RPMI8226 (cell line): ENCODE measurements around the gene ZNF12.
A peak's percentile ranks its signal among the peaks of the same experiment; 100 is the strongest.
"Not testable (repeated sequence)": the region's sequence is repeated elsewhere in the genome, so short reads cannot be mapped to it uniquely, and the experiment has no call there.

ENCODE experiments used
- DNase-seq: peaks from one replicate; pipeline ENCODE4 v3.0.0-alpha.2; 2015

The ZNF12 gene

GRCh38 chr7:6706666-6707407 lies at the start of gene ZNF12:
ZNF12 (minus strand) TSS chr7:6706947; CDS start chr7:6705173, 1,774 bp downstream.
- DNase-seq: peak; percentile 98

DNA sequence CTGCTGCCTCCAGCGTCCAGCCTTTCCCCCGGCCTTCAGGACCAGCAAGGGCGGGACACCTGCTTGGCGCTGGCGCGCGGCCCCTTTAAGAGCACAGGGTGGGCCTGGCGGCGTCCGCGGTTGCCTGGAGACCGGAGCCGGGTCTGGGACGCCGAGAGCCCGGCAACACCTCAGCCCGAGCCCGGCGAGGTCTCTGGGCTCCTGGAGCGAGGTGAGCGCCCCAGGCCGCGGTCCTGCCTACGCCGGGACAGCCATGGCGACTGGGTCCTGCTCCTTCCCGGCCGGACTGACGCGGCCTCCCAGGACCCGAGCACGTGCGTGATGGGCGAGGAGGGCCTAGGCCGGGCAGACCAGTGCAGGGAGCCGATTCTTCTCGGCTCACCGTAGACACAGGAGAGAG lies 47.2 kb upstream of the ZNF12 start, which contains the start of gene RSPH10B2:
Gene RSPH10B2, plus strand, starts transcription at position 140 of the 400 bp plus-strand sequence. CDS start 3,575 bp downstream, outside the sequence.
- DNase-seq: not testable (repeated sequence)

GRCh38 chr7:6750173-6750572 lies 43.4 kb upstream of the ZNF12 start:
- not testable (repeated sequence) for DNase-seq

- DNase-seq: not testable (repeated sequence)
These were observed 42.6 kb upstream of the ZNF12 start for GRCh38 chr7:6749335-6749734.

DNA sequence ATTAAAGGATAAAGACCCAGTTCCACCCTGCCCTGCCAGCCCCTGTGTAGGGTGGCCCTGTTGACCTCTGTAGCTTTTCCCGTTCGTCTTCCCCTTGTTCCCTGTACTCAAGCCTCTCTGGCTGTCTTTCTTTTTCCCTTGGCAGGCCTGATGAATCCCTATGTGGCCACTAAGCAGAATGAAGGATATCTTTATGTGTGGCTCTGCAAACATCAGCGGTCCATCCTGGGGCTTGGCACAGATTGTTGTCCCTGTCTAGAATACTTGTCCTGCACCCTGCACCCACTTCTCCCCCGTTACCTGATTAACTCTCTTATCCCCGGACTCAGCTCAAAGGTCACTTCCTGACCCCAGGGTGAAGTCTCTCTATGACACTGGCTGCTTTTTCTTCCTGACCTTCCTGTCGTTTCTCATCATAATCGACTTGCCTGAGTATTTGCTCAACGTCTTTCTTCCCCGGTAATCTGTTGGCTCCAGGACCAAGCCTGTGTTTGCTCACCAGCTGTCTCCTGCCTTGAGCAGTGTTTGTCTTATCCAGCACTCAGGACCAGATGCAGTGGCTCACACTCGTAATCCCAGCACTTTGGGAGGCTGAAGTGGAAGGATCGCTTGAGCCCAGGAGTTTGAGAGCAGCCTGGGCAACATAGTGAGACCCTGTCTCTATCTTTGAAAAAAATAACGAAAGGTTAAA lies 37.8 kb upstream of the ZNF12 start:
- DNase-seq: not testable (repeated sequence)

GRCh38 chr7:6738415-6738814 lies 31.7 kb upstream of the ZNF12 start:
- DNase-seq: not testable (repeated sequence)

GRCh38 chr7:6730343-6730633 lies 23.5 kb upstream of the ZNF12 start:
- DNase-seq: no peak

DNA sequence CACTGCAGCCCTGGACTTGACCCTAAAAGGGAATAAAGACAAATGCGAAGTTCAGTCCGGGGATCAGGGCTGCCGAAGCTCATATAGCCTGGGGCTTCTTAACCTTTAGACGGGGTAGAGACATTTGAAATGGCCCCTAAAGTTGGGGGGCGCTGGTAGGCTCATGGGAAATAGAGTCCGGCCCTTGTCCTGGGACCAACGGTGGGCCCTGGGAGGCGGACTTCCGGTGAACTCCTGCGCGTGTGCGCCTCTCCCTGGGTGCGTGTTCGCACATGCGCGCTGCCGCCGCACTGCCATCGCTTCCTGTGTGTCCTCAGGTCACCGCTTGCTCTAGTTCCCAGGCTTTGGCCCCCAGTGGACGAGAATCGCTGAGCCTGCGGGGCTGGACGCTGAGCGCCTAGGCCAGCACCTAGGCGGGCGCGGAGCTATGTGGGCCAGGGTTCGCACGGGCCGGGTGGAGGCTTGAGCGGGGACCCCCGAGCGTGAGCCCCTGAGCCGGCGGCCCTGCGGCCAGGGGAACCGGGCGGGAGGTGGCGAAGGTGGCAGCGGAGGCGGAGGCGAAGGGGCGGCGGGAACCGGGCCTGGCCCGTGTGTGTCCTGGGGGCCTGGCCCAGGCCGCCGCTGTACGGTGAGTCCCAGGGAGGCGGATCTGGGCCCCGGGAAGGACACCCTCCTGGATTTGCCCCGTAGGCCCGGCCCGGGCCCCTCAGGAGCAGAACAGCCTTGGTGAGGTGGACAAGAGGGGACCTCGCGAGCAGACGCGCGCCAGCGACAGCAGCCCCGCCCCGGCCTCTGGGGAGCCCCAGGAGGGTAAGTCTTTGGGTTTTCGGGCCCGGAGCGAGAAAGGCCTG lies 23.0 kb upstream of the ZNF12 start:
- DNase-seq: peak; percentile 96

DNA sequence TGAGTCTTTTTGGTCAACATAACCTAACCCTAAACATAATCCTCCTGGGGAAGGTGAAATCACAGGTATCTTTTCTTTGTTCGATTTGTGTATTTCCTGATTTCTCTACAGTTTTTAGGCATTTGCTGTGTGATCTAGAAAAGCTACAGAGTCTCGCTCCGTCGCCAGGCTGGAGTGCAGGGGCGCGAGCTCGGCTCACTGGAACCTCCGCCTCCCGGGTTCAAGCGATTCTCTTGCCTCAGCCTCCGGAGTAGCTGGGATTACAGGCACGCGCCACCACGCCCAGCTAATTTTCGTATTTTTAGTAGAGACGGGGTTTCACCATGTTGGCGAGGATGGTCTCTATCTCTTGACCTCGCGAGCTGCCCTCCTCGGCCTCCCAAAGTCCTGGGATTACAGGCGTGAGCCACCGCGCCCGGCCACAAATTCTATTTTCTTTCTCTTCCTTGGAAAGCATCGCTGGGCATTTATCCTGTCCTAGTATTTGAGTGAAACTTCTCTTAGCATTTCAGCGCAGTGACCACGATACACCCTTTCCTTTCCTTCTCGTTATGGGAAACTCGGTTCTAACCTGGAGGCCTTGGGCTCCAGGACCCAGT lies 22.2 kb upstream of the ZNF12 start:
- not testable (repeated sequence) for DNase-seq

DNA sequence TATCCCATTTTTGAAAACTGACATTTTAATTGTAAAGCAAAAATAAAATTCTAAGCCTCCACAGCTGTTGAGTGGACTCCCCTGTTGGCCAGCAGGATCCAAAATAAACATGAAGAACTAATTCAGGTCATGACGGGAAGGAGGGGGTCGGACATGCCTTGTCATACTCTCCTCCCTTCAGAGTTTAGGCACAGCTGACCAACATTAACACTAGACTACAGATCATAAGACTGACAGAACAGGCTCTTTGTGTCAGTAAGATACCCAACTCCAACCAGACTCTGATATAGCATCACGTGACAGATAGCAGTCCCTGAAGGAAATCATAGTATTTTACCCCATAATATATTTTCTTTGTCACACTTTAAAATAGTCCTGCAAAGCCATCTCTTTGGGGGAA lies 20.9 kb upstream of the ZNF12 start:
- no peak for DNase-seq

DNA sequence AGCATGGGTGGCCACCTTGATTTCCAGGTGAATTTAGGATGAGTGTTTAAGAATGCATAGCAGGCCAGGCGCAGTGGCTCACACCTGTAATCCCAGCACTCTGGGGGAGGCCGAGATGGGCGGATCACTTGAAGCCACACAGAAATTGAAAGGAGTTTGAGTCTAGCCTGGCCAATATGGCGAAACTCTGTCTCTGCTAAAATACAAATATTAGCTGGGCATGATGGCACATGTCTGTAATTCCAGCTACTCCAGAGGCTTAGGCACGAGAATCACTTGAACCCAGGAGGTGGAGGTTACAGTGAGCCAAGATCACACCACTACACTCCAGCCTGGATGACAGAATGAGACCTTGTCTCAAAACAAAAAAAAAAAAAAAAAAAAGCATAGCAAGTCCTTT lies 19.6 kb upstream of the ZNF12 start:
- DNase-seq: not testable (repeated sequence)

DNA sequence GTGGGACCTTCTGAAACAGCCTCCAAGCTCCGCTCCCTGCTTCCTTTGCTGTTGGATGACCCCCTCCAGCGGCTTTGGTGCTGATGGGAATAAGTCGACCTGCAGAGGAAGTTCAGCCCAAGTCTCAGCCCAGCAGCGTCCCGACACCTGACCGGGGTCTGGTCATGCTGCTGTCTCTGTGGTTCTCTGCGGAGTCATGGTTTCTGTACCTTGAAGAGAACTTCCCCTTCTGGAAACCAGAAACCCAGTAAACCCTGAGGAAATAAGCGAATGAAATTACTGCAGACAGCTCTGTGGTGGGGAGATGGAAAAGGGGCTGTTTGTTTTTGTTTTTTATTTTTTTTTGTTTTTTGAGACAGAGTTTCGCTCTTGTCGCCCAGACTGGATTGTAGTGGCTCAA lies 18.3 kb upstream of the ZNF12 start:
- no peak for DNase-seq

DNA sequence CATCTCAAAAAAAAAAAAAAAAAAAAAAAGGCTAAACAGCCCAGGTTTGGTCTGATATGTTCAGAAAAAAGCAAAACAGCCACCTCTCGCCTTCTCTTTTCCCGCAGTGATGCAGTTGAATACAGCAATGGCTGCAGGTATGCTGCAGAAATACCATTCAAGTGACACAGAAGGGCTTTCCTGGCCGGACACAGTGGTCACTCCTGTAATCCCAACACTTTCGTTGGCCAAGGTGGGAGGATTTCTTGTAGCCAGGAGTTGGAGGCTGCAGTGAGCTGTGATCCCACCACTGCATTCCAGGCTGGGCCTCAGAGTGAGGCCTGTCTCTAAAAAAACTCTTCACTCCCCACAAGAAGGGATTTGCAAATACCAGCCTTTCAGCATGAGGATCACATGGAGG lies 17.6 kb upstream of the ZNF12 start:
- DNase-seq: not testable (repeated sequence)

- no peak for DNase-seq
These were observed 11.4 kb upstream of the ZNF12 start for GRCh38 chr7:6718124-6718523.

DNA sequence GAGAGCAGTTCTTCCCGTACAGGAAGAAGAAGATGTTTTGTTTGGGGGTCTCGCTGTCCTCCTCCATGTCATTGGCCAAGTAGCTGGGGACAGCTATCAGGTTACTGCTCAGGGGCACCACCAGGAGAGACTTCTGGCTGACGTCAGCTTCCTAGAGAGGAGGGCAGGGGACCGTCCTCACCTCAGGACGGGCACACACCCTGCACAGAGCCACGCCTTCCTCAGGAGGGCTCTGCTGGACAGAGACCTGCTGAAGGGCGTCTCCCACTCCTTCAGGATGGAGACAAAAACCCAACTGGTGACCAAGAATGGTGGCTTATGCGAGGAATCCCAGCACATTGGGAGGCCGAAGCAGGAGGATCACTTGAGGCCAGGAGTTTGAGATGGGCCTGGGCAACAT lies 9.2 kb upstream of the ZNF12 start:
- not testable (repeated sequence) for DNase-seq

GRCh38 chr7:6714360-6714759 lies 7.6 kb upstream of the ZNF12 start:
- no peak for DNase-seq

DNA sequence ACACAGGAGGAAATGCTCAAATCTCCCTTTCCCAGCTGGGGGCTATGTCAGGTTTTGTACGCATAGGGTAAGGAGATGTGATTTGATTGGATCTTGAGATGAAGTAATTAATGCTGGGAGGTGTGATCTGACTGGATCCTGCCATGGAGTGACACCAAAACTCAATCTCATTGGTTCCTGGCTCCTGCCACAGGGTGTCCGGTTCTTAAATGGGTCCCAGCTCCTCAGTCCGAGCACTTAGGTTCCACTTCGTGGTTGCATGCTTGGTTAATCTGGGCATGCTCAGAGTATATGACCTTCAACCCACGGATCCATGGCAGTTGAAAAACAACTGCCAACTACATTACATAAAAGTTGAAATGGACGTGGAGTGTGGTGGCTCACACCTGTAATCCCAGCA lies 3.1 kb upstream of the ZNF12 start:
- DNase-seq: peak; percentile 38

GRCh38 chr7:6708304-6708703 lies 1.6 kb upstream of the ZNF12 start:
- no peak for DNase-seq

GRCh38 chr7:6705959-6706665 lies 635 bp downstream of the ZNF12 start:
- peak; percentile 42 for DNase-seq

DNA sequence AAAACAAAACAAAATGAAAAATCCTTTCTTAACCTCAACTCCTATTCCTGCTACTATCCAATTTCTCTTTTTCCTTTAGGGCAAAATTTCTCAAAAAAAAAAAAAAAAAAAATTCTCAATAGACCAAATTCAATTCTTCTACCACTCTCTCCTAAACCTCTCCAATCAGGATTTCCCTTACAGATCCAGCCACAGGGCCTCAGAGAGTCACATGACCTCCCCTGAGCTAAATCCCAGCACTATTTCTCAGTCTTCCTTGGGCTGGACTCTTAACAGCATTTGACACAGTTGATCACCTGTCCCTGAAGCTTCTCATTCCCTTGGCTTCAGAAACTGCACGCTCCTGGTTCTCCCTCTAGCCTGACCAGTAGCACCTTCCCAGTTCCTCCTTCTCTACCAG lies 4.9 kb downstream of the ZNF12 start:
- no peak for DNase-seq

DNA sequence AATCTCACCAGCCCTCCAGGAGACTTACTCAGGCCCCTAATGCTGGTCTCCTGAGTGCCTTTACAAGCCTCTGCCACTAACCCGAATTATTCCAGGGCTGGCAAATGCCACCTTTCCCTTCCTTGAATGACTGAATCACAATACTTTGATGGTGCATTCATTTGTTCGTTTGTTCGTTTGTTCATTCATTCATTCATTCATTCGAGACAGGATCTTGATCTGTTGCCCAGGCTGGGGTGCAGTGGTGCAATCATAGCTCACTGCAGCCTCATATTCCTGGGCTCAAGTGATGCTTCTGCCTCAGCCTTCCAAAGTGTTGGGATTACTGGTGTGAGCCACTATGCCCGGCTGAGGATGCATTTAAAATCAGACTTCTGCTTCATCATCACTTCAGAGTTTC lies 6.0 kb downstream of the ZNF12 start:
- no peak for DNase-seq

DNA sequence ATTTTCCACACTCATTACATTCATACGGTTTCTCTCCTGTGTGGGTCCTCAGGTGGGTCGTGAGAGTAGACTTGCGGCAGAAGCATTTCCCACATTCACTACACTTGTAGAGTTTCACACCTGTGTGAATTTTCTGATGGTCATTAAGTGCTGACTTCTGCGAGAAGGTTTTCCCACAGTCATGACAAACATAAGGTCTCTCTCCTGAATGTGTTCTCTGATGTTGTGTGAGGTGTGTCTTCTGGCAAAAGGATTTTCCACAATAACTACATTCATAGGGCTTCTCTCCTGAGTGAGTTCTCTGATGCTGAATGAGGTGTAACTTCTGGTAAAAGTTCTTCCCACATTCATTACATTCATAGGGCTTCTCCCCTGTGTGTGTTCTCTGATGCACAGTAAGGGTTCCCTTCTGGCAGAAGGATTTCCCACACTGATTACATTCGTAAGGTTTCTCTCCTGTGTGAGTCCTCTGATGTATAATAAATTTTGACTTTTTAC lies 15.1 kb downstream of the ZNF12 start:
- no peak for DNase-seq
